Neural cell (in vitro differentiated cells): Measurements from ENCODE around the gene SNUPN. TPM values are rescaled to one million over a fixed set of nuclear protein-coding genes. Genes with fewer than 3 reads are reported as not detected.

Experiments used
- H2AFZ ChIP-seq: fragments of 200-600, 300-800 bp; sonication (generic), shearing (Covaris generic); 2 replicates; pipeline ENCODE4 v1.6.0; 2014; ENCODE audit warnings: low read depth, mild to moderate bottlenecking, antibody characterized with exemption, low read length, moderate library complexity
- H3F3A ChIP-seq: fragments of 200-600 bp; shearing (Covaris generic); 2 replicates; pipeline ENCODE4 v1.6.1; 2016; ENCODE audit warnings: mild to moderate bottlenecking, moderate library complexity, mixed read lengths, antibody characterized with exemption, low read length; ENCODE audit not compliant: insufficient read depth, poor library complexity, severe bottlenecking
- H3K27ac ChIP-seq: fragments of 200-600, 300-800 bp; sonication (generic), shearing (Covaris generic); 2 replicates; pipeline ENCODE4 v1.5.1; 2014; ENCODE audit warnings: mild to moderate bottlenecking, low read length, moderate library complexity
- H3K27me3 ChIP-seq: fragments of 300-800, 200-600 bp; sonication (generic), shearing (Covaris generic); 2 replicates; pipeline ENCODE4 v1.6.0; 2014; ENCODE audit warnings: mild to moderate bottlenecking, low read depth, low read length, moderate library complexity; ENCODE audit not compliant: insufficient read depth
- H3K36me3 ChIP-seq: fragments of 300-800, 200-600 bp; sonication (generic), shearing (Covaris generic); 2 replicates; pipeline ENCODE4 v1.5.1; 2014; ENCODE audit warnings: mild to moderate bottlenecking, antibody characterized with exemption, low read length, moderate library complexity; ENCODE audit not compliant: insufficient read depth
- H3K4me2 ChIP-seq: fragments of 300-800, 200-600 bp; sonication (generic), shearing (Covaris generic); 2 replicates; pipeline ENCODE4 v1.6.0; 2014; ENCODE audit warnings: mild to moderate bottlenecking, low read length
- H3K4me3 ChIP-seq: fragments of 300-800, 200-600 bp; sonication (generic), shearing (Covaris generic); 2 replicates; pipeline ENCODE4 v1.5.1; 2014; ENCODE audit warnings: mild to moderate bottlenecking, low read length, moderate library complexity
- H3K79me2 ChIP-seq: fragments of 200-600 bp; shearing (Covaris generic); replicated peaks from 2 replicates; pipeline ENCODE4 v1.6.0; 2014; ENCODE audit warnings: mild to moderate bottlenecking, low read length, moderate library complexity; ENCODE audit not compliant: insufficient read depth
- H3K9ac ChIP-seq: fragments of 300-800, 200-600 bp; sonication (generic), shearing (Covaris generic); 2 replicates; pipeline ENCODE4 v1.6.1; 2016; ENCODE audit warnings: mild to moderate bottlenecking, low read length, mixed read lengths
- H3K9me2 ChIP-seq: fragments of 200-600 bp; shearing (Covaris generic); 2 replicates; pipeline ENCODE4 v1.6.1; 2016; ENCODE audit warnings: mild to moderate bottlenecking, low read length, mixed read lengths; ENCODE audit not compliant: insufficient read depth
- H3K9me3 ChIP-seq: fragments of 200-600, 300-800 bp; sonication (generic), shearing (Covaris generic); 2 replicates; pipeline ENCODE4 v1.6.1; 2016; ENCODE audit warnings: mild to moderate bottlenecking, mixed run types, low read length, moderate library complexity, mixed read lengths
- H4K20me1 ChIP-seq: fragments of 200-600 bp; shearing (Covaris generic); 2 replicates; pipeline ENCODE4 v1.6.1; 2016; ENCODE audit warnings: mild to moderate bottlenecking, mixed run types; ENCODE audit not compliant: insufficient read depth
- CTCF ChIP-seq: fragments of 450-650 bp; IDR thresholded peaks from 2 replicates; pipeline ENCODE4 v1.5.1; 2014; ENCODE audit warnings: antibody characterized with exemption, mild to moderate bottlenecking, moderate library complexity; ENCODE audit not compliant: poor library complexity, severe bottlenecking
- EP300 ChIP-seq: fragments of 450-650 bp; conservative IDR thresholded peaks from 2 replicates; pipeline ENCODE4 v1.6.1; 2014; ENCODE audit warnings: antibody characterized with exemption, mild to moderate bottlenecking, moderate library complexity; ENCODE audit not compliant: poor library complexity, severe bottlenecking
- EZH2 ChIP-seq: fragments of 200-600, 300-800 bp; shearing (Covaris generic), sonication (generic); IDR thresholded peaks from 2 replicates; pipeline ENCODE4 v1.6.1; 2014; ENCODE audit warnings: antibody characterized with exemption, low read length, borderline replicate concordance, mild to moderate bottlenecking; ENCODE audit not compliant: insufficient read depth, poor library complexity, severe bottlenecking
- MXI1 ChIP-seq: fragments of 450-650 bp; conservative IDR thresholded peaks from 2 replicates; pipeline ENCODE4 v1.6.1; 2014; ENCODE audit warnings: antibody characterized with exemption, mild to moderate bottlenecking; ENCODE audit not compliant: poor library complexity, severe bottlenecking
- POLR2AphosphoS5 ChIP-seq: IDR thresholded peaks from 2 replicates; pipeline ENCODE4 v1.6.1; 2012
- RAD21 ChIP-seq: fragments of 450-650 bp; conservative IDR thresholded peaks from 2 replicates; pipeline ENCODE4 v1.6.1; 2014; ENCODE audit warnings: antibody characterized with exemption, mild to moderate bottlenecking, moderate library complexity
- REST ChIP-seq: IDR thresholded peaks from 2 replicates; pipeline ENCODE4 v1.6.1; 2012; ENCODE audit warnings: borderline replicate concordance
- SMC3 ChIP-seq: fragments of 450-650 bp; conservative IDR thresholded peaks from 2 replicates; pipeline ENCODE4 v1.6.1; 2014; ENCODE audit warnings: antibody characterized with exemption, mild to moderate bottlenecking, moderate library complexity; ENCODE audit not compliant: poor library complexity
- TAF1 ChIP-seq: IDR thresholded peaks from 2 replicates; pipeline ENCODE4 v1.6.1; 2012; ENCODE audit warnings: low read depth
- polyA plus RNA-seq: library from polyadenylated mRNA; depleted of rRNA; stranded (reverse); fragments of >200 nt; gene quantifications from 2 replicates; pipeline ENCODE4 v1.2.3, GENCODE V29; 2014

Gene SNUPN
- polyA plus RNA-seq, 1 donor from 2014 or later: 19.0 TPM

- Histone ChIP-seq H3K27me3 (no peaks in the 10 kb centered on the region), H3K4me3 (no peak overlapping the region), H3K27ac (no peak overlapping the region), H3K4me2 (no peak overlapping the region), H3K79me2 (peaks cover under 1% of the 10 kb centered on the region), H3F3A (no peaks in the 10 kb centered on the region), H3K9me2 (no peaks in the 10 kb centered on the region), H2AFZ (no peak overlapping the region), H3K9me3 (no peaks in the 10 kb centered on the region), H4K20me1 (no peaks in the 10 kb centered on the region), H3K9ac (no peak overlapping the region), H3K36me3 (no peaks in the 10 kb centered on the region)
- TF ChIP-seq TAF1 (no peak), POLR2AphosphoS5 (no peak), CTCF (no peak), EZH2 (no peak), SMC3 (no peak), MXI1 (no peak), EP300 (no peak), RAD21 (no peak), REST (no peak)
Observed at GRCh38 chr15:75631935-75632334, 6.4 kb upstream of the SNUPN start.

- Histone ChIP-seq H3K27me3 (no peaks in the 10 kb centered on the region), H4K20me1 (no peaks in the 10 kb centered on the region), H3K9ac (no peak overlapping the region), H3K4me3 (no peak overlapping the region), H2AFZ (no peak overlapping the region), H3F3A (peaks cover 4% of the 10 kb centered on the region), H3K36me3 (no peaks in the 10 kb centered on the region), H3K9me3 (no peaks in the 10 kb centered on the region), H3K27ac (no peak overlapping the region), H3K79me2 (no peaks in the 10 kb centered on the region), H3K9me2 (no peaks in the 10 kb centered on the region), H3K4me2 (no peak overlapping the region)
- TF ChIP-seq TAF1 (no peak), POLR2AphosphoS5 (no peak), SMC3 (no peak), RAD21 (no peak), EP300 (no peak), REST (no peak)
Observed at GRCh38 chr15:75622505-75622904, 3.0 kb downstream of the SNUPN start.
